ENCODE measurements around the gene SLC22A4. TPM values are rescaled to one million over a fixed set of nuclear protein-coding genes. Genes with fewer than 3 reads are reported as not detected.

Gene SLC22A4
- total and polyA plus RNA-seq, 2 of the 8 experiments (the other 6 are each of a cell fraction or from before 2014, with no cell fraction given), result 0.45 to 0.60 TPM

DNA sequence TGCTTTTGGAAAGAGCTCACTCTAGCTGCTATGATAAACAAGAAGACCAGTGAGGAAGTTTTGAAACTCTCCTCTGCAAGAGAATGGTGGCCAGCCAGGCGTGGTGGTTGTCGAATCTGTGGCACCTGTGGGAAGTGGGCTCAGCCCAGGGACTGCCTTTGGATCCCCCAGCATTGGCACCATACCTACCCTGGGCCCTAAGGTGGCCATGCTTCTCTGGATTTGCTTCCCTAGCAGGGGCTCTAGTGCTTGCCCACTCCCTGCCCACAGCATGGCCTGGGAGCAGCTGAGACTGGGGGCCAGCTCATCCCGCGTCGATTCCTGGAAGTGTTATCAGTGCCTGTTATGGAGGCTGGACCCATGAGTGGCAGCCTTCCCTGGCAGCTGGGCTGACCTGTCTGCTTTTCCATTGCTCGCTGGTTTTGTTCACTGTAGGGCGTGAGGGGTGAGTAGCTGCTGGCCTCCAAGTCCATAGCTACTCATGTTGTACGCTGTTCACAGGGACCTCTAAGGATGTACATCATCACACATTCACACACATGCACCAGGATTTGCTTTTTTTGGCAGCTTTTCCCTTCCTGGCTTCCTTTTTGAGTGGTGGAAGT, 2.3 kb downstream of the SLC22A4 start (continued):
- TF ChIP-seq ZNF274 (IDR thresholded peaks at IDR 0.05; ENCODE audit: borderline replicate concordance, extremely low read depth, low read length), result no peak
- no peak for TF ChIP-seq CBX8 (IDR thresholded peaks at IDR 0.05; ENCODE audit: borderline replicate concordance, low read depth, low read length)

Measured in H1 (cell line).